Upper lobe of left lung (tissue), 4 donors: ENCODE measurements around the gene TMEM59.

Experiments
- EP300 ChIP-seq, 4 donors: sonication (generic); formaldehyde crosslinking; IDR thresholded peaks; one replicate each; pipeline ENCODE4 v1.5.1; 2017; ENCODE audit warnings: antibody characterized with exemption in 4 of 4, control low read depth in 2 of 4
- POLR2A ChIP-seq, 4 donors: fragments of 450-650 bp; IDR thresholded peaks; one replicate each; pipeline ENCODE4 v1.5.1; 2016 to 2017; ENCODE audit warnings: antibody characterized with exemption in 4 of 4, mild to moderate bottlenecking in 2 of 4
- TF ChIP-seq, protein P1 (sequence below), 6 experiments: fragments of 450-650 bp in 4 of 6; fragments of 200-600 bp in 2 of 6; sonication (generic) in 2 of 6; IDR thresholded peaks; one replicate each; pipeline ENCODE4 v1.5.1; 2016 to 2019; ENCODE audit warnings: antibody characterized with exemption in 6 of 6

DNA sequence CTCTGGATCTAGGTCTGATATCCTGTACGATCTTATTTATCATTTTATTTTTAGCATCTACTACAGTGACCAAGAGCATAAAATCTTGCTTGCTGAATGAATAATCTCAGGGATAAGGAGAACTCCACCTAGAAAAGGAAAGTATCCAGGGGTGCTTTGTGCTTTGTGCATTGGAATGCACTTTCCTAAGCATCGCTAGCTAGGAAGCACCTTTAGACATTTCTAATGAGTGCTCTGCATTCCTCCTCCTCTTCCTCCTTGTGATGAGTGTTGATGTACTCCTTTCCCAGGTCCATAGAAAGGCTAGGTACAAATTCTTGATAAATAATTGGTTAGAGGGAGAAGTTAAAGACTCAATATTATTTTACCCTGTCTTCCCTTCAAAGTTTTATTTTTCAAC is 31.8 kb upstream of the TMEM59 start:
- TF ChIP-seq, protein P1, sequence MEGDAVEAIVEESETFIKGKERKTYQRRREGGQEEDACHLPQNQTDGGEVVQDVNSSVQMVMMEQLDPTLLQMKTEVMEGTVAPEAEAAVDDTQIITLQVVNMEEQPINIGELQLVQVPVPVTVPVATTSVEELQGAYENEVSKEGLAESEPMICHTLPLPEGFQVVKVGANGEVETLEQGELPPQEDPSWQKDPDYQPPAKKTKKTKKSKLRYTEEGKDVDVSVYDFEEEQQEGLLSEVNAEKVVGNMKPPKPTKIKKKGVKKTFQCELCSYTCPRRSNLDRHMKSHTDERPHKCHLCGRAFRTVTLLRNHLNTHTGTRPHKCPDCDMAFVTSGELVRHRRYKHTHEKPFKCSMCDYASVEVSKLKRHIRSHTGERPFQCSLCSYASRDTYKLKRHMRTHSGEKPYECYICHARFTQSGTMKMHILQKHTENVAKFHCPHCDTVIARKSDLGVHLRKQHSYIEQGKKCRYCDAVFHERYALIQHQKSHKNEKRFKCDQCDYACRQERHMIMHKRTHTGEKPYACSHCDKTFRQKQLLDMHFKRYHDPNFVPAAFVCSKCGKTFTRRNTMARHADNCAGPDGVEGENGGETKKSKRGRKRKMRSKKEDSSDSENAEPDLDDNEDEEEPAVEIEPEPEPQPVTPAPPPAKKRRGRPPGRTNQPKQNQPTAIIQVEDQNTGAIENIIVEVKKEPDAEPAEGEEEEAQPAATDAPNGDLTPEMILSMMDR (IDR thresholded peaks at IDR 0.05): no peak
- TF ChIP-seq POLR2A (IDR thresholded peaks at IDR 0.05) (no peak), EP300 (IDR thresholded peaks at IDR 0.05) (no peak)
